Activated CD8-positive, alpha-beta memory T cell treated with anti-CD3 and anti-CD28 coated beads, Interleukin-2, amount 50 U/mL, for 1 hour (primary cell): ENCODE results near the gene SHD.

Experiments
- DNase-seq: peaks from one replicate; pipeline ENCODE4 v3.0.0-alpha.2; 2020; ENCODE audit errors: extremely low read depth

Gene SHD

GRCh38 chr19:4298810-4299550 is 19.9 kb downstream of the SHD start:
- DNase-seq, result no peak

GRCh38 chr19:4300589-4300988 is 21.5 kb downstream of the SHD start:
- DNase-seq, result no peak

GRCh38 chr19:4301590-4302242 is 22.6 kb downstream of the SHD start:
- no peak for DNase-seq

- DNase-seq, result no peak
These were observed 23.2 kb downstream of the SHD start, which contains the start of gene TMIGD2 for GRCh38 chr19:4302243-4302640. Gene TMIGD2, minus strand, starts transcription at chr19:4302389. Its CDS starts 4 bp downstream, at chr19:4302385.

GRCh38 chr19:4303819-4304537 is 24.9 kb downstream of the SHD start:
- DNase-seq, result no peak

GRCh38 chr19:4304538-4305256 is 25.6 kb downstream of the SHD start, which contains the start of gene FSD1:
Gene FSD1, plus strand, starts transcription at chr19:4304598. Its CDS starts 149 bp downstream, at chr19:4304747.
- DNase-seq, result no peak

GRCh38 chr19:4305257-4305612 is 26.2 kb downstream of the SHD start:
- no peak for DNase-seq

- no peak for DNase-seq
These were observed 26.6 kb downstream of the SHD start for GRCh38 chr19:4305659-4306058.

GRCh38 chr19:4310247-4311121 is 31.4 kb downstream of the SHD start:
- no peak for DNase-seq

GRCh38 chr19:4313847-4314490 is 34.9 kb downstream of the SHD start:
- no peak for DNase-seq

GRCh38 chr19:4316956-4317355 is 37.9 kb downstream of the SHD start:
- DNase-seq, result no peak

GRCh38 chr19:4318460-4318859 is 39.4 kb downstream of the SHD start:
- DNase-seq, result no peak

- DNase-seq, result no peak
These were observed 40.1 kb downstream of the SHD start for GRCh38 chr19:4319067-4319718.

GRCh38 chr19:4320419-4320818 is 41.4 kb downstream of the SHD start:
- no peak for DNase-seq

GRCh38 chr19:4322942-4323665 is 44.0 kb downstream of the SHD start:
- no peak for DNase-seq

- DNase-seq, result no peak
These were observed 44.6 kb downstream of the SHD start for GRCh38 chr19:4323692-4324091.

GRCh38 chr19:4324228-4324627 is 45.2 kb downstream of the SHD start:
- no peak for DNase-seq

GRCh38 chr19:4326215-4326836 is 47.3 kb downstream of the SHD start:
- DNase-seq, result no peak

GRCh38 chr19:4326837-4327251 is 47.8 kb downstream of the SHD start:
- no peak for DNase-seq
